Gastrocnemius medialis (tissue), 4 donors: ENCODE measurements around the gene MAST2. TPM values are rescaled to one million over a fixed set of nuclear protein-coding genes. Genes with fewer than 3 reads are reported as not detected.

Experiments
- ATAC-seq, 2 donors: fragments of 150-250 bp; one replicate each; pipeline ENCODE4 v1.9.1; 2016
- DNase-seq, 2 donors: peaks; one replicate each; pipeline ENCODE4 v3.0.0-alpha.2; 2019
- H3K27ac ChIP-seq, 4 donors: fragments of 200-600 bp; sonication (generic); 1 replicate in 1 of 4; 2 replicates in 3 of 4; pipeline ENCODE4 v1.5.1; 2016 to 2018; ENCODE audit warnings: mild to moderate bottlenecking in 2 of 4, moderate library complexity in 1 of 4
- H3K27me3 ChIP-seq, 3 donors: fragments of 200-600 bp; sonication (generic) in 2 of 3; 1 replicate in 1 of 3; 2 replicates in 2 of 3; pipeline versions ENCODE4 v1.5.1 to v1.6.0; 2016 to 2019; ENCODE audit warnings: mild to moderate bottlenecking in 1 of 3, moderate library complexity in 1 of 3
- H3K36me3 ChIP-seq, 2 donors: fragments of 200-600 bp; sonication (generic) in 1 of 2; one replicate each; pipeline ENCODE4 v1.5.1; 2017 to 2018
- H3K4me1 ChIP-seq, 2 donors: fragments of 200-600 bp; sonication (generic) in 1 of 2; one replicate each; pipeline ENCODE4 v1.5.1; 2016 to 2017; ENCODE audit warnings: mild to moderate bottlenecking in 2 of 2
- H3K4me3 ChIP-seq, 4 donors: fragments of 200-600 bp; sonication (generic) in 3 of 4; 1 replicate in 1 of 4; 2 replicates in 3 of 4; pipeline ENCODE4 v1.5.1; 2016 to 2019; ENCODE audit warnings: mild to moderate bottlenecking in 2 of 4
- H3K9me3 ChIP-seq, 3 donors: fragments of 200-600 bp; sonication (generic) in 2 of 3; 1 replicate in 1 of 3; 2 replicates in 2 of 3; pipeline ENCODE4 v1.5.1; 2016 to 2019
- POLR2A ChIP-seq, 2 donors: fragments of 450-650 bp; IDR thresholded peaks; one replicate each; pipeline ENCODE4 v1.6.1; 2017; ENCODE audit warnings: antibody characterized with exemption in 2 of 2, mild to moderate bottlenecking in 2 of 2, moderate library complexity in 2 of 2
- in situ Hi-C, 4 donors: fragments of 200-750 bp; cut with MboI; loops; one replicate each; pipeline versions ENCODE4 v1.15.0 to v1.8.0; 2017; ENCODE audit warnings: low sequenced_read_pairs in 4 of 4
- intact Hi-C: fragments of 100-400 bp; cut with DNase I; formaldehyde crosslinking; loops from one replicate; pipeline ENCODE4 v1.15.1; 2023; ENCODE audit warnings: low total_unique reads
- total RNA-seq, 4 donors: library from RNA; depleted of rRNA; stranded (reverse); fragments of >200 nt; gene quantifications; one replicate each; pipeline versions ENCODE4 v1.1.0 to v1.2.3, GENCODE V29; 2016
- TF ChIP-seq, protein P1 (sequence below), 5 experiments: fragments of 450-650 bp in 3 of 5; fragments of 200-600 bp in 2 of 5; sonication (generic) in 2 of 5; IDR thresholded peaks in 4 of 5; conservative IDR thresholded peaks in 1 of 5; 1 replicate in 4 of 5; 2 replicates in 1 of 5; pipeline ENCODE4 v1.5.1; 2016 to 2019; ENCODE audit warnings: antibody characterized with exemption in 5 of 5, mild to moderate bottlenecking in 3 of 5, moderate library complexity in 3 of 5

The MAST2 gene
- total RNA-seq, 4 donors from 2014 or later = 110 to 195 (median 162) TPM

DNA sequence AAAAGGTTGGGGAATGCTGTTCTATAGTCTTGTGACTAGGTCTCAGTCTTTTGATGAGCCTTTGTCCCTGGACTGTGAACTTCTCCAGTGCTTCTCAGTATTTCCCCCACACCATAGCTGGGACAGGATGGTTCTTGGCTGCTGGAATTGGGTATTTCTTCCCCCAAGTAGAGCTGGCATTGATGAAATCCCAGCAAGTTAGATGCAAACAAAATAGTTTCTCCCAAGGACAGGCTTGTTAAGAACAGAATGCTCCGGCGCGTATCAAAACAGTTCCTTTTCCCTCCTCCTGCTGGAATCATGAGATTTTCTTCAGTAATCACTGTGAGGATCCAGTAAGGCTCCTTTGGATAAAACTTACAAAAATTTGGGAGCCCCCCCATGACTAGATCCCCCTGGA lies 166.5 kb downstream of the MAST2 start:
- ATAC-seq (no peak), DNase-seq (no peak)
- H3K27me3 ChIP-seq = no peaks in the 10 kb centered on the region
- H3K4me1 ChIP-seq = peaks cover 45 to 47% of the 10 kb centered on the region in 2 donors
- H3K36me3 ChIP-seq = peaks cover 0 to 13% of the 10 kb centered on the region in 2 donors
- TF ChIP-seq POLR2A (IDR thresholded peaks at IDR 0.05) = no peak
- TF ChIP-seq, protein P1, sequence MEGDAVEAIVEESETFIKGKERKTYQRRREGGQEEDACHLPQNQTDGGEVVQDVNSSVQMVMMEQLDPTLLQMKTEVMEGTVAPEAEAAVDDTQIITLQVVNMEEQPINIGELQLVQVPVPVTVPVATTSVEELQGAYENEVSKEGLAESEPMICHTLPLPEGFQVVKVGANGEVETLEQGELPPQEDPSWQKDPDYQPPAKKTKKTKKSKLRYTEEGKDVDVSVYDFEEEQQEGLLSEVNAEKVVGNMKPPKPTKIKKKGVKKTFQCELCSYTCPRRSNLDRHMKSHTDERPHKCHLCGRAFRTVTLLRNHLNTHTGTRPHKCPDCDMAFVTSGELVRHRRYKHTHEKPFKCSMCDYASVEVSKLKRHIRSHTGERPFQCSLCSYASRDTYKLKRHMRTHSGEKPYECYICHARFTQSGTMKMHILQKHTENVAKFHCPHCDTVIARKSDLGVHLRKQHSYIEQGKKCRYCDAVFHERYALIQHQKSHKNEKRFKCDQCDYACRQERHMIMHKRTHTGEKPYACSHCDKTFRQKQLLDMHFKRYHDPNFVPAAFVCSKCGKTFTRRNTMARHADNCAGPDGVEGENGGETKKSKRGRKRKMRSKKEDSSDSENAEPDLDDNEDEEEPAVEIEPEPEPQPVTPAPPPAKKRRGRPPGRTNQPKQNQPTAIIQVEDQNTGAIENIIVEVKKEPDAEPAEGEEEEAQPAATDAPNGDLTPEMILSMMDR (IDR thresholded peaks at IDR 0.05 in 4 of 5, conservative IDR thresholded peaks at IDR 0.05 in 1 of 5) = no peak
- in situ Hi-C loops = no loop called here
- no peaks in the 10 kb centered on the region for H3K9me3 ChIP-seq
- no peak overlapping the region for H3K4me3 ChIP-seq
- peak overlapping the region; percentile 49 to 73 (median 61) for H3K27ac ChIP-seq
- intact Hi-C loops = no loop called here

DNA sequence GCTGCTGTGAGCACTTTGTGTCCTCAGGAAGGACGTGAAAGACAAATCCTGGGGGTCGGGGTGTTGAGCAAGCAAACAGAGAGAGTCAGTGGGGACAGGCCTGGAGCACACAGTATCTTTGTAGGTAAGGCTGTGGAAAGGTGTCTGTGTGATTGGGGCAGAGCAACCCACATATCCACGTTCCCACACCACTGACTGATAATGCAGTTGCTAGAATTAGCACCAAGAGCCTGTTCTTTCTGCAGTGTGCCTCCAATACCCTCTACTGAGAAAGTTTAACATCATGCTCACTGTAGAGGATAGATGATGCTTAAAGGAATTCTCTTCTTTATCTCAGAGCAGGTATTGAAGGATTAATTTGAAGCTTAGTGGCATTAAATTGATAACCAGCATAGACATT lies 167.9 kb downstream of the MAST2 start:
- Histone ChIP-seq H3K9me3 (no peaks in the 10 kb centered on the region), H3K36me3 (peaks cover 0 to 13% of the 10 kb centered on the region in 2 donors), H3K27ac (peak overlapping the region in 2 of 4 donors; percentile 69 to 73), H3K27me3 (no peaks in the 10 kb centered on the region), H3K4me1 (peaks cover 36 to 41% of the 10 kb centered on the region in 2 donors), H3K4me3 (no peak overlapping the region)
- intact Hi-C loops (no loop called here), in situ Hi-C loops (no loop called here)
- TF ChIP-seq, protein P1 (IDR thresholded peaks at IDR 0.05 in 4 of 5, conservative IDR thresholded peaks at IDR 0.05 in 1 of 5) = no peak
- TF ChIP-seq POLR2A (IDR thresholded peaks at IDR 0.05) = no peak
- DNase-seq (no peak), ATAC-seq (no peak)

GRCh38 chr1:45971922-45972531 lies 168.6 kb downstream of the MAST2 start:
- peak overlapping the region; percentile 29 to 67 (median 56) for H3K27ac ChIP-seq
- in situ Hi-C loops (no loop called here), intact Hi-C loops (no loop called here)
- ATAC-seq (no peak), DNase-seq (no peak)
- no peaks in the 10 kb centered on the region for H3K27me3 ChIP-seq
- peaks cover 0 to 13% of the 10 kb centered on the region in 2 donors for H3K36me3 ChIP-seq
- no peak overlapping the region for H3K4me3 ChIP-seq
- no peaks in the 10 kb centered on the region for H3K9me3 ChIP-seq
- TF ChIP-seq, protein P1 (IDR thresholded peaks at IDR 0.05 in 4 of 5, conservative IDR thresholded peaks at IDR 0.05 in 1 of 5) = no peak
- TF ChIP-seq POLR2A (IDR thresholded peaks at IDR 0.05) = no peak
- H3K4me1 ChIP-seq = peaks cover 33 to 39% of the 10 kb centered on the region in 2 donors

DNA sequence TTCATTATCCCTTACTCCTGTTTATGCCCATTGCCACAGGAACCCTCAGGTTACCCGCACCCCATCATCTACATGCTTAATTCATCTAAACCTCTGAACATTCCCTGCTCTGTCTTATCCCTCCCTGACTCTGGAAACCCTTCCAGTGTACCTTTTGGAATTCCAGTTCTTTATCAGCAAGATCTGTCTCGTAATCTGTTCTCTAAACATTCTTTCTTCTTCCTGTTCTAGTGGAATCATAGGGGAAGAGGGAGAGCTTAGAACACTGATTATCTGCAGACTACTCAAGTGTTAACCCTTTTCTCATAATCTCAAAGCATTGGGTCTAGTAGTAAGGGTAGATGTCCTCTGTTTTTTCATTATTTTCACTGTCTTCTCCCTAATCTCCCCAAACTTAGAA lies 169.2 kb downstream of the MAST2 start:
- no peaks in the 10 kb centered on the region for H3K27me3 ChIP-seq
- DNase-seq (no peak), ATAC-seq (no peak)
- intact Hi-C loops = no loop called here
- no peak overlapping the region for H3K4me3 ChIP-seq
- H3K9me3 ChIP-seq = no peaks in the 10 kb centered on the region
- peak overlapping the region; percentile 29 to 67 (median 56) for H3K27ac ChIP-seq
- H3K4me1 ChIP-seq = peaks cover 29 to 33% of the 10 kb centered on the region in 2 donors
- no peak for TF ChIP-seq POLR2A (IDR thresholded peaks at IDR 0.05)
- TF ChIP-seq, protein P1 (IDR thresholded peaks at IDR 0.05 in 4 of 5, conservative IDR thresholded peaks at IDR 0.05 in 1 of 5) = no peak
- H3K36me3 ChIP-seq = peaks cover 0 to 13% of the 10 kb centered on the region in 2 donors
- in situ Hi-C loops = no loop called here
